Calu3 (cell line): ENCODE data around the gene GRIN1. TPM values are rescaled to one million over a fixed set of nuclear protein-coding genes. Genes with fewer than 3 reads are reported as not detected.
"Not testable (repeated sequence)": the region's sequence is repeated elsewhere in the genome, so short reads cannot be mapped to it uniquely, and the experiment has no call there.

Experiments used
- BruUV-seq: library from RNA; stranded (reverse); fragments of 400-500 nt; replicated peaks from 2 replicates; lab custom pipeline; 2021; lab: Mats Ljungman, UMichigan
- CTCF ChIA-PET: fragments of 300-600 bp; sonication (Branson Sonifier 250); formaldehyde crosslinking; loops from one replicate; lab custom pipeline; 2022; ENCODE audit warnings: antibody characterized with exemption; lab: Charles Lee
- DNase-seq: peaks from one replicate; pipeline ENCODE4 v3.0.0; 2022
- H3K27ac Mint-ChIP-seq: one replicate; pipeline ENCODE4 v1.8.0; 2022; ENCODE audit warnings: mixed read lengths; ENCODE audit not compliant: unreplicated experiment
- H3K27me3 Mint-ChIP-seq: one replicate; pipeline ENCODE4 v1.8.0; 2022; ENCODE audit warnings: mixed read lengths; ENCODE audit not compliant: unreplicated experiment
- H3K36me3 Mint-ChIP-seq: one replicate; pipeline ENCODE4 v1.8.0; 2022; ENCODE audit warnings: mild to moderate bottlenecking, moderate library complexity, mixed read lengths; ENCODE audit not compliant: insufficient read depth, unreplicated experiment
- H3K4me1 Mint-ChIP-seq: one replicate; pipeline ENCODE4 v1.8.0; 2022; ENCODE audit warnings: mild to moderate bottlenecking, low read depth, mixed read lengths; ENCODE audit not compliant: unreplicated experiment
- H3K4me3 Mint-ChIP-seq: one replicate; pipeline ENCODE4 v1.8.0; 2022; ENCODE audit warnings: mild to moderate bottlenecking, low read depth, moderate library complexity, mixed read lengths; ENCODE audit not compliant: unreplicated experiment
- H3K9me3 Mint-ChIP-seq: one replicate; pipeline ENCODE4 v1.8.0; 2022; ENCODE audit warnings: low read depth, mixed read lengths; ENCODE audit not compliant: unreplicated experiment
- intact Hi-C: fragments of 100-400 bp; cut with micrococcal nuclease; formaldehyde crosslinking; loops from one replicate; pipeline ENCODE4 v1.10.0; 2022; ENCODE audit not compliant: unreplicated experiment
- total RNA-seq: library from RNA; stranded (reverse); gene quantifications from 2 replicates; pipeline ENCODE4 v1.2.3, GENCODE V29; 2022
- TF ChIP-seq, protein P1 (sequence below): fragments of 200-600 bp; IDR thresholded peaks from one replicate; pipeline ENCODE4 v1.8.0; 2022; ENCODE audit warnings: antibody characterized with exemption; ENCODE audit not compliant: unreplicated experiment

The GRIN1 gene
- total RNA-seq, 1 experiment from 2014 or later, result 0.54 TPM

DNA sequence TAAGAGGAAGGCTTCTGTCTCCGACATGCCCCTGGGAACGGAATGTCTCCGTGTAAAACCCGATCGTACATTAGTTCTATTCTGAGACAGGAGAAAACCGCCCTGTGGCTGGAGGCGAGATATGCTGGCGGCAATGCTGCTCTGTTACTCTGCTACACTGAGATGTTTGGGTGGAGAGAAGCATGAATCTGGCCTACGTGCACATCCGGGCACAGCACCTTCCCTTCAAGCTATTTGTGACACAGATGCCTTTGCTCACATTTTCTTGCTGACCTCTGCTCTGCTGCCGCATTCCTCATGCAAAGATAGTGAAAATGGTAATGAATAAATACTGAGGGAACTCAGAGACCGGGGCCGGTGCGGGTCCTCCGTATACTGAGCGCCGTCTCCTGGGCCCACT, 22.2 kb upstream of the GRIN1 start:
- no peak for DNase-seq
- peaks cover 4% of the 10 kb centered on the region for H3K36me3 Mint-ChIP-seq
- intact Hi-C loops, result loop anchor here (2.0 kb wide), 1 partner anchor 110 kb away; the partner anchor contains the start of gene RNF224
- no peak overlapping the region for H3K4me3 Mint-ChIP-seq
- peaks cover 14% of the 10 kb centered on the region for H3K27me3 Mint-ChIP-seq
- H3K4me1 Mint-ChIP-seq, result peaks cover 1% of the 10 kb centered on the region
- H3K27ac Mint-ChIP-seq, result no peak overlapping the region
- H3K9me3 Mint-ChIP-seq, result no peaks in the 10 kb centered on the region
- CTCF ChIA-PET, result no interaction called here
- TF ChIP-seq, protein P1, sequence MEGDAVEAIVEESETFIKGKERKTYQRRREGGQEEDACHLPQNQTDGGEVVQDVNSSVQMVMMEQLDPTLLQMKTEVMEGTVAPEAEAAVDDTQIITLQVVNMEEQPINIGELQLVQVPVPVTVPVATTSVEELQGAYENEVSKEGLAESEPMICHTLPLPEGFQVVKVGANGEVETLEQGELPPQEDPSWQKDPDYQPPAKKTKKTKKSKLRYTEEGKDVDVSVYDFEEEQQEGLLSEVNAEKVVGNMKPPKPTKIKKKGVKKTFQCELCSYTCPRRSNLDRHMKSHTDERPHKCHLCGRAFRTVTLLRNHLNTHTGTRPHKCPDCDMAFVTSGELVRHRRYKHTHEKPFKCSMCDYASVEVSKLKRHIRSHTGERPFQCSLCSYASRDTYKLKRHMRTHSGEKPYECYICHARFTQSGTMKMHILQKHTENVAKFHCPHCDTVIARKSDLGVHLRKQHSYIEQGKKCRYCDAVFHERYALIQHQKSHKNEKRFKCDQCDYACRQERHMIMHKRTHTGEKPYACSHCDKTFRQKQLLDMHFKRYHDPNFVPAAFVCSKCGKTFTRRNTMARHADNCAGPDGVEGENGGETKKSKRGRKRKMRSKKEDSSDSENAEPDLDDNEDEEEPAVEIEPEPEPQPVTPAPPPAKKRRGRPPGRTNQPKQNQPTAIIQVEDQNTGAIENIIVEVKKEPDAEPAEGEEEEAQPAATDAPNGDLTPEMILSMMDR, result no peak
- BruUV-seq, result no TSS peak

DNA sequence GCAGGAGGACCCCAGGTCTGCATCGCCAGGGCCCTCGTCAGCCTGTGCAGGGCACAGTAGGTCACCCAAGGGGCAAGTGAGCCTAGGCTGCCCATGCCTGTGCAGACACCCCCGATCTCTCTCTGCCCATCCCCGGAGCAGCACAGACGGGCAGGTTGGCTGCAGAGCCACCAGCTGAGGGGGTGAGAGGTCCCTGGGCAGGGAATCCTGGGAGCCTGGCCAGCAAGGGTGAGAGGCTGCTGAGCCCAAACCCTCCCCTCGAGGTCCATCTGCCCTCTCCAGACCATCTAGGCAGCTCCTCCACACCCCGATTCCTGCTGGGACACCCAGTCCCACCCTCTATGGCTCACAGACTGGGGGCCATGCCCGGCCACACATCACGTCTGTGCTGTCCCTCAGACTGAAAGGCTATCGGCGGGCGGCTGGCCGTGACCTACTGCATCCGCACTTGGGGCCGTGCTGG, 21.7 kb upstream of the GRIN1 start:
- CTCF ChIA-PET, result no interaction called here
- BruUV-seq, result no TSS peak
- Mint-ChIP-seq H3K27ac (no peak overlapping the region), H3K27me3 (peaks cover 14% of the 10 kb centered on the region), H3K4me3 (no peak overlapping the region), H3K4me1 (peaks cover 7% of the 10 kb centered on the region), H3K36me3 (peaks cover 4% of the 10 kb centered on the region), H3K9me3 (no peaks in the 10 kb centered on the region)
- TF ChIP-seq, protein P1, result no peak
- intact Hi-C loops, result loop anchor here (2.0 kb wide), 1 partner anchor 110 kb away; the partner anchor contains the start of gene RNF224
- DNase-seq, result no peak

DNA sequence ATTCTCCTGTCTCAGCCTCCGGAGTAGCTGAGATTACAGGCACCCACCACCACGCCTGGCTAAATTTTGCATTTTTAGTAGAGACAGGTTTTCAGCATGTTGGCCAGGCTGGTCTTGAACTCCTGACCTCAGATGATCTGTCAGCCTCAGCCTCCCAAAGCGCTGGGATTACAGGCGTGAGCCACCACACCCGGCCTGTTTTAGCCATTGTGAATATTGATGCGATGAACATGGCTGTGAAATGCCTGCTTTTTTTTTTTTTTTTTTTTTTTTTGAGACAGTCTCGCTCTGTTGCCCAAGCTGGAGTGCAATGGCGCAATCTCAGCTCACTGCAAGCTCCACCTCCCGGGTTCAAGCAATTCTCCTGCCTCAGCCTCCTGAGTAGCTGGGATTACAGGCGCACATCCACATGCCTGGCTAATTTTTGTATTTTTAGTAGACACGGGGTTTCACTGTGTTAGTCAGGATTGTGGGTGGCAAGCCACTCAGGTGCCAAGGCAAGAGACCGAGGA, 20.8 kb upstream of the GRIN1 start:
- H3K36me3 Mint-ChIP-seq, BruUV-seq, H3K9me3 Mint-ChIP-seq, H3K27ac Mint-ChIP-seq, CTCF ChIA-PET, DNase-seq, H3K4me3 Mint-ChIP-seq, intact Hi-C loops: not testable (repeated sequence)
- peaks cover 14% of the 10 kb centered on the region for H3K27me3 Mint-ChIP-seq
- peaks cover 11% of the 10 kb centered on the region for H3K4me1 Mint-ChIP-seq

DNA sequence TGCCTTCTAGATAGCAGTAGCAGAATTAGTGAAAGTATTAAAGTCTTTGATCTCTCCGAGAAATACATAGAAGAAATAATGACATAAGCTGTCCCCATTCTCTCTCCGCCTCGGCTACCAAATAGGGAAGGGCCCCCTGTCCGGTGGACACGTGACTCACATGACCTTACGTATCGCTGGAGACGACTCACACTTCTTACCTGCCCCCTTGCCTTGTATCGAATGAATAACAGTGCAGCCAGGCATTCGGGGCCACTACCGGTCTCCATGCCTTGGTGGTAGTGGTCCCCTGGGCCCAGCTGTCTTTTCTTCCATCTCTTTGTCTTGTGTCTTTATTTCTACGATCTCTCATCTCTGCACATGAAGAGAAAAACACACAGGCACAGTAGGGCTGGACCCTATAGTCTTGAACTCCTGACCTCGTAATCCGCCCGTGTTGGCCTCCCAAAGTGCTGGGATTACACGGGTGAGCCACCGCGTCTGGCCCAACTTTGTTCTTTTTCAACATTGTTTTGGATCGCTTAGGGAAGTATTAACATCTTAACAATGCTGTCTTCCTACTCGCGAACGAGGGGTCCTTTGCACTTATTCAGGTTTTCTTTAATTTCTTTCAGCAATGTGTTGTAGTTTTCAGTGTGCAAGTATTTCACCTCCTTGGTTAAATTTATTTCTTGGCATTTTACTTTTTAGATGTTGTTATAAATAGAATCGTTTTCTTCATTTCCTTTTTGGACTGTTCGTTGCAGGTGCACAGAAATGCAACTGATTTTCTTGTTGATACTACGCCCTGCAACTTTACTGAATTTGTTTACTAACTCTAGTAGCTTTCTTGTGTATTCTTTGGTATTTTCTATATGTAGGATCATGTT, 16.8 kb upstream of the GRIN1 start:
- H3K9me3 Mint-ChIP-seq, CTCF ChIA-PET, DNase-seq, H3K27me3 Mint-ChIP-seq, H3K36me3 Mint-ChIP-seq, intact Hi-C loops, H3K27ac Mint-ChIP-seq: not testable (repeated sequence)
- BruUV-seq, result TSS peak; percentile 13
- Mint-ChIP-seq H3K4me1 (peaks cover 17% of the 10 kb centered on the region), H3K4me3 (peak overlapping the region; percentile 25)

DNA sequence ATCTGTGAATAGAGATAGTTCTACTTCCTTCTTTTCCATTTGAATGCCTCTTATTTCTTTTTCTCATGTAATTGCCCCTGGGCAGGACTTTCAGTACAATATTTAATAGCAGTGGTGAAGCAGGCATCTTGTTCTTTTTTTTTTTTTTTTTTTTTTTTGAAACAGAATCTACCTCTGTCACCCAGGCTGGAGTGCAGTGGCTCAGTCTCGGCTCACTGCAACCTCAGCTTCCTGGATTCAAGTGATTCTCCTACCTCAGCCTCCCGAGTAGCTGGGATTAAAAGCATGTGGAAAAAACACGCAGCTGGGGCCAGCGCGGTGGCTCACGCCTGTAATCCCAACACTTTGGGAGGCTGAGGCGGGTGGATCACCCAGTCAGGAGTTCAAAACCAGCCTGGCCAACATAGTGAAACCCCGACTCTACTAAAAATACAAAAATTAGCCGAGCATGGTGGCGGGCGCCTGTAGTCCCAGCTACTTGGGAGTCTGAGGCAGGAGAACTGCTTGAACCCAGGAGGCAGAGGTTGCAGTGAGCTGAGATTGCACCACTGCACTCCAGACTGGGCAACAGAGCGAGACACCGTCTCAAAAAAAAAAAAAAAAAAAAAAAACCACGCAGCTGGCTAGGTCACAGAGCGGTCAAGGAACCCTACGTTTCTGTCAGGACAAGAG, 16.0 kb upstream of the GRIN1 start:
- H3K27ac Mint-ChIP-seq, H3K4me3 Mint-ChIP-seq, DNase-seq, BruUV-seq, H3K27me3 Mint-ChIP-seq, intact Hi-C loops, H3K9me3 Mint-ChIP-seq: not testable (repeated sequence)
- CTCF ChIA-PET, result interaction anchor here (0.6 kb wide), 1 partner anchor 174 kb away, joined by 3 read pairs; no protein-coding TSS in a partner anchor
- Mint-ChIP-seq H3K4me1 (peaks cover 24% of the 10 kb centered on the region), H3K36me3 (peaks cover 11% of the 10 kb centered on the region)
